PC-3 (cell line): ENCODE data around the gene NFE2L1. TPM values are rescaled to one million over a fixed set of nuclear protein-coding genes. Genes with fewer than 3 reads are reported as not detected.

Experiments
- ATAC-seq: fragments of 200-7000 bp; cut with Tn5 transposase; 2 replicates; pipeline ENCODE4 v1.9.1; 2020; ENCODE audit warnings: mild to moderate bottlenecking, moderate library complexity
- BruUV-seq: library from RNA; stranded (reverse); fragments of 400-500 nt; replicated peaks from 2 replicates; lab custom pipeline; 2021; lab: Mats Ljungman, UMichigan
- CTCF ChIA-PET: fragments of 300-600 bp; sonication (Branson Sonifier 250); formaldehyde crosslinking; loops from one replicate; lab custom pipeline; 2022; ENCODE audit warnings: antibody characterized with exemption; lab: Charles Lee
- POLR2A ChIA-PET: fragments of 300-600 bp; sonication (Branson Sonifier 250); formaldehyde crosslinking; loops from one replicate; lab custom pipeline; 2022; ENCODE audit warnings: antibody characterized with exemption; ENCODE audit not compliant: unreplicated experiment; lab: Charles Lee
- DNase-seq: peaks from one replicate; pipeline ENCODE4 v3.0.0-alpha.2; 2015
- H2AFZ ChIP-seq: fragments of 300-600 bp; sonication (generic); 2 replicates; pipeline ENCODE4 v1.6.0; 2016; ENCODE audit warnings: antibody characterized with exemption, low read length
- H3F3A ChIP-seq: fragments of 300-600 bp; sonication (generic); one replicate; pipeline ENCODE4 v1.6.0; 2017; ENCODE audit warnings: antibody characterized with exemption, low read length, control low read depth, mild to moderate bottlenecking; ENCODE audit not compliant: unreplicated experiment
- H3K27ac ChIP-seq: fragments of 300-600 bp; sonication (generic); 2 replicates; pipeline ENCODE4 v1.5.1; 2016; ENCODE audit warnings: mild to moderate bottlenecking, low read length
- H3K27me3 ChIP-seq: fragments of 300-600 bp; sonication (generic); 2 replicates; pipeline ENCODE4 v1.6.1; 2016; ENCODE audit warnings: low read length, mixed read lengths
- H3K36me3 ChIP-seq: fragments of 300-600 bp; sonication (generic); 2 replicates; pipeline ENCODE4 v1.6.1; 2016; ENCODE audit warnings: low read depth, mixed run types, low read length, mixed read lengths
- H3K4me1 ChIP-seq: fragments of 300-600 bp; sonication (generic); 2 replicates; pipeline ENCODE4 v1.5.1; 2016; ENCODE audit warnings: low read length; ENCODE audit not compliant: insufficient read depth
- H3K4me2 ChIP-seq: fragments of 300-600 bp; sonication (generic); 2 replicates; pipeline ENCODE4 v1.6.0; 2016; ENCODE audit warnings: low read length
- H3K4me3 ChIP-seq: fragments of 300-600 bp; sonication (generic); 2 replicates; pipeline ENCODE4 v1.5.1; 2016; ENCODE audit warnings: mild to moderate bottlenecking, low read length, mixed read lengths
- H3K79me2 ChIP-seq: fragments of 300-600 bp; sonication (generic); 2 replicates; pipeline ENCODE4 v1.6.1; 2017; ENCODE audit warnings: low read length, mixed read lengths
- H3K9ac ChIP-seq: fragments of 300-600 bp; sonication (generic); 2 replicates; pipeline ENCODE4 v1.6.0; 2016; ENCODE audit warnings: mild to moderate bottlenecking, low read length
- H3K9me2 ChIP-seq: fragments of 300-600 bp; sonication (generic); replicated peaks from 2 replicates; pipeline ENCODE4 v1.6.1; 2016; ENCODE audit warnings: mixed run types, low read length, mixed read lengths
- H3K9me3 ChIP-seq: fragments of 300-600 bp; sonication (generic); 2 replicates; pipeline ENCODE4 v1.6.1; 2016; ENCODE audit warnings: low read length, mixed read lengths
- H4K20me1 ChIP-seq: fragments of 300-600 bp; sonication (generic); 2 replicates; pipeline ENCODE4 v1.6.1; 2016; ENCODE audit warnings: low read length, mixed read lengths
- CTCF ChIP-seq: fragments of 300-600 bp; sonication (generic); conservative IDR thresholded peaks from 2 replicates; pipeline ENCODE4 v1.5.1; 2017; ENCODE audit warnings: antibody characterized with exemption, low read depth, mild to moderate bottlenecking, low read length
- EZH2 ChIP-seq: fragments of 300-600 bp; sonication (generic); IDR thresholded peaks from one replicate; pipeline ENCODE4 v1.6.1; 2017; ENCODE audit warnings: antibody characterized with exemption, mild to moderate bottlenecking, low read length; ENCODE audit not compliant: unreplicated experiment
- EZH2phosphoT487 ChIP-seq: fragments of 300-600 bp; sonication (generic); IDR thresholded peaks from 2 replicates; pipeline ENCODE4 v1.6.1; 2018; ENCODE audit warnings: mild to moderate bottlenecking, antibody characterized with exemption, low read length, borderline replicate concordance
- intact Hi-C: fragments of 100-400 bp; cut with micrococcal nuclease; formaldehyde crosslinking; loops from 2 replicates; pipeline ENCODE4 v1.9.0; 2023
- total RNA-seq: library from RNA; depleted of rRNA; stranded (reverse); fragments of >200 nt; gene quantifications from 2 replicates; pipeline ENCODE4 v1.2.3, GENCODE V29; 2014

Gene NFE2L1
- total RNA-seq, 1 experiment from 2014 or later: 45.1 TPM

- intact Hi-C loops: no loop called here
- Histone ChIP-seq H3K27ac (no peak overlapping the region), H3K4me1 (peaks cover 12% of the 10 kb centered on the region), H3K4me3 (no peak overlapping the region), H2AFZ (0 out of 2 replicates have a peak overlapping the region, but pooled peaks have one; percentile 18), H3K9me3 (no peaks in the 10 kb centered on the region), H3K27me3 (no peaks in the 10 kb centered on the region), H4K20me1 (no peaks in the 10 kb centered on the region), H3K79me2 (no peaks in the 10 kb centered on the region), H3K36me3 (no peaks in the 10 kb centered on the region), H3K9me2 (no peaks in the 10 kb centered on the region), H3F3A (no peaks in the 10 kb centered on the region), H3K4me2 (peak overlapping the region; percentile 98; the same call in 1 of the 2 replicates), H3K9ac (no peak overlapping the region)
- no peak for TF ChIP-seq EZH2phosphoT487
- no peak for TF ChIP-seq EZH2
- TF ChIP-seq CTCF: no peak
- CTCF ChIA-PET: interaction anchor here (0.8 kb wide), 1 partner anchor 42 kb away, joined by 8 read pairs; the partner anchor contains the start of gene CDK5RAP3
- POLR2A ChIA-PET: interaction anchor here (0.5 to 0.6 kb wide), 4 partner anchors 64 to 144 kb away, joined by 3 to 6 read pairs (median 4); partner anchors contain the start of gene PNPO
- DNase-seq (no peak), ATAC-seq (no peak)
- no TSS peak for BruUV-seq
These were observed 35.5 kb upstream of the NFE2L1 start for GRCh38 chr17:48012654-48013053.

GRCh38 chr17:48013876-48014594 is 34.1 kb upstream of the NFE2L1 start:
- no TSS peak for BruUV-seq
- no peak overlapping the region for H3K4me3 ChIP-seq
- H3K4me1 ChIP-seq: peaks cover 12% of the 10 kb centered on the region
- ChIA-PET POLR2A (no interaction called here), CTCF (interaction anchor here (0.6 to 0.9 kb wide), 3 partner anchors 35 to 171 kb away, joined by 3 to 7 read pairs (median 6); no protein-coding TSS in a partner anchor)
- H3K4me2 ChIP-seq: no peak overlapping the region
- intact Hi-C loops: no loop called here
- H3K27me3 ChIP-seq: no peaks in the 10 kb centered on the region
- no peaks in the 10 kb centered on the region for H3K9me3 ChIP-seq
- H4K20me1 ChIP-seq: no peaks in the 10 kb centered on the region
- no peaks in the 10 kb centered on the region for H3K79me2 ChIP-seq
- H2AFZ ChIP-seq: no peak overlapping the region
- TF ChIP-seq CTCF: no peak
- no peak for TF ChIP-seq EZH2
- no peak for TF ChIP-seq EZH2phosphoT487
- H3K9ac ChIP-seq: no peak overlapping the region
- DNase-seq (no peak), ATAC-seq (no peak)
- no peaks in the 10 kb centered on the region for H3K36me3 ChIP-seq
- H3F3A ChIP-seq: no peaks in the 10 kb centered on the region
- H3K9me2 ChIP-seq: no peaks in the 10 kb centered on the region
- no peak overlapping the region for H3K27ac ChIP-seq

GRCh38 chr17:48014595-48015111 is 33.5 kb upstream of the NFE2L1 start:
- no peaks in the 10 kb centered on the region for H3K27me3 ChIP-seq
- H3F3A ChIP-seq: no peaks in the 10 kb centered on the region
- POLR2A ChIA-PET: no interaction called here
- H3K36me3 ChIP-seq: no peaks in the 10 kb centered on the region
- no TSS peak for BruUV-seq
- intact Hi-C loops: no loop called here
- TF ChIP-seq EZH2phosphoT487: no peak
- no peaks in the 10 kb centered on the region for H3K9me2 ChIP-seq
- no peaks in the 10 kb centered on the region for H4K20me1 ChIP-seq
- CTCF ChIA-PET: no interaction called here
- no peak overlapping the region for H3K9ac ChIP-seq
- no peaks in the 10 kb centered on the region for H3K9me3 ChIP-seq
- H3K4me3 ChIP-seq: no peak overlapping the region
- H3K4me2 ChIP-seq: no peak overlapping the region
- no peaks in the 10 kb centered on the region for H3K79me2 ChIP-seq
- ATAC-seq (no peak), DNase-seq (no peak)
- H3K27ac ChIP-seq: no peak overlapping the region
- peaks cover 12% of the 10 kb centered on the region for H3K4me1 ChIP-seq
- no peak overlapping the region for H2AFZ ChIP-seq
